ENCODE data around the gene TRAPPC12.

TRAPPC12 gene

GRCh38 chr2:3430172-3430571 lies 50.7 kb downstream of the TRAPPC12 start:
- H3K27me3 ChIP-seq (ENCODE audit: control insufficient read depth in 1 of 2, insufficient read depth in 2 of 2, low read length in 2 of 2): no peaks in the 10 kb centered on the region
- H3K4me1 ChIP-seq (ENCODE audit: control insufficient read depth in 1 of 2, insufficient read depth in 2 of 2, low read length in 2 of 2): no peaks in the 10 kb centered on the region
- no peak overlapping the region for H3K27ac ChIP-seq (ENCODE audit: low read depth, low read length)
- H3K9ac ChIP-seq (ENCODE audit: low read depth in 1 of 2, low read length in 2 of 2): no peak overlapping the region
- H3K9me3 ChIP-seq (ENCODE audit: control insufficient read depth in 1 of 2, low read length in 2 of 2): no peaks in the 10 kb centered on the region
- H3K36me3 ChIP-seq (ENCODE audit: control insufficient read depth in 1 of 2, insufficient read depth in 2 of 2, low read length in 2 of 2): peaks cover 22 to 59% of the 10 kb centered on the region in 2 donors
- no peak overlapping the region for H3K4me3 ChIP-seq (ENCODE audit: low read depth in 1 of 2, low read length in 2 of 2)

GRCh38 chr2:3430740-3431490 lies 51.4 kb downstream of the TRAPPC12 start:
- Histone ChIP-seq H3K4me3 (ENCODE audit: low read depth in 1 of 2, low read length in 2 of 2) (no peak overlapping the region), H3K36me3 (ENCODE audit: control insufficient read depth in 1 of 2, insufficient read depth in 2 of 2, low read length in 2 of 2) (peaks cover 22 to 55% of the 10 kb centered on the region in 2 donors)

GRCh38 chr2:3432067-3432466 lies 52.6 kb downstream of the TRAPPC12 start:
- peaks cover 11 to 45% of the 10 kb centered on the region in 2 donors for H3K36me3 ChIP-seq (ENCODE audit: control insufficient read depth in 1 of 2, insufficient read depth in 2 of 2, low read length in 2 of 2)
- H3K27ac ChIP-seq (ENCODE audit: low read depth, low read length): no peak overlapping the region
- no peaks in the 10 kb centered on the region for H3K9me3 ChIP-seq (ENCODE audit: control insufficient read depth in 1 of 2, low read length in 2 of 2)

More at GRCh38 chr2:3430740-3431490, 51.4 kb downstream of the TRAPPC12 start:
- H3K27me3 ChIP-seq (ENCODE audit: control insufficient read depth in 1 of 2, insufficient read depth in 2 of 2, low read length in 2 of 2): no peaks in the 10 kb centered on the region
- no peaks in the 10 kb centered on the region for H3K9me3 ChIP-seq (ENCODE audit: control insufficient read depth in 1 of 2, low read length in 2 of 2)
- no peak overlapping the region for H3K9ac ChIP-seq (ENCODE audit: low read depth in 1 of 2, low read length in 2 of 2)
- no peak overlapping the region for H3K27ac ChIP-seq (ENCODE audit: low read depth, low read length)
- H3K4me1 ChIP-seq (ENCODE audit: control insufficient read depth in 1 of 2, insufficient read depth in 2 of 2, low read length in 2 of 2): peaks cover 0 to 6% of the 10 kb centered on the region in 2 donors

GRCh38 chr2:3432693-3433338 lies 53.3 kb downstream of the TRAPPC12 start:
- Histone ChIP-seq H3K27ac (ENCODE audit: low read depth, low read length) (no peak overlapping the region), H3K36me3 (ENCODE audit: control insufficient read depth in 1 of 2, insufficient read depth in 2 of 2, low read length in 2 of 2) (peaks cover 11 to 39% of the 10 kb centered on the region in 2 donors), H3K4me1 (ENCODE audit: control insufficient read depth in 1 of 2, insufficient read depth in 2 of 2, low read length in 2 of 2) (peaks cover 0 to 8% of the 10 kb centered on the region in 2 donors), H3K27me3 (ENCODE audit: control insufficient read depth in 1 of 2, insufficient read depth in 2 of 2, low read length in 2 of 2) (no peaks in the 10 kb centered on the region), H3K9ac (ENCODE audit: low read depth in 1 of 2, low read length in 2 of 2) (no peak overlapping the region), H3K4me3 (ENCODE audit: low read depth in 1 of 2, low read length in 2 of 2) (no peak overlapping the region), H3K9me3 (ENCODE audit: control insufficient read depth in 1 of 2, low read length in 2 of 2) (no peaks in the 10 kb centered on the region)

More at GRCh38 chr2:3432067-3432466, 52.6 kb downstream of the TRAPPC12 start:
- no peak overlapping the region for H3K4me3 ChIP-seq (ENCODE audit: low read depth in 1 of 2, low read length in 2 of 2)
- H3K27me3 ChIP-seq (ENCODE audit: control insufficient read depth in 1 of 2, insufficient read depth in 2 of 2, low read length in 2 of 2): no peaks in the 10 kb centered on the region
- H3K9ac ChIP-seq (ENCODE audit: low read depth in 1 of 2, low read length in 2 of 2): no peak overlapping the region
- H3K4me1 ChIP-seq (ENCODE audit: control insufficient read depth in 1 of 2, insufficient read depth in 2 of 2, low read length in 2 of 2): peaks cover 0 to 8% of the 10 kb centered on the region in 2 donors

- Histone ChIP-seq H3K27me3 (ENCODE audit: control insufficient read depth in 1 of 2, insufficient read depth in 2 of 2, low read length in 2 of 2) (no peaks in the 10 kb centered on the region), H3K27ac (ENCODE audit: low read depth, low read length) (no peak overlapping the region), H3K9me3 (ENCODE audit: control insufficient read depth in 1 of 2, low read length in 2 of 2) (no peaks in the 10 kb centered on the region), H3K4me1 (ENCODE audit: control insufficient read depth in 1 of 2, insufficient read depth in 2 of 2, low read length in 2 of 2) (peaks cover 0 to 8% of the 10 kb centered on the region in 2 donors), H3K4me3 (ENCODE audit: low read depth in 1 of 2, low read length in 2 of 2) (no peak overlapping the region), H3K36me3 (ENCODE audit: control insufficient read depth in 1 of 2, insufficient read depth in 2 of 2, low read length in 2 of 2) (peaks cover 11 to 36% of the 10 kb centered on the region in 2 donors), H3K9ac (ENCODE audit: low read depth in 1 of 2, low read length in 2 of 2) (no peak overlapping the region)
Observed at GRCh38 chr2:3433339-3433699, 53.8 kb downstream of the TRAPPC12 start.

GRCh38 chr2:3433776-3434400 lies 54.4 kb downstream of the TRAPPC12 start:
- H3K27ac ChIP-seq (ENCODE audit: low read depth, low read length): no peak overlapping the region
- peaks cover 0 to 8% of the 10 kb centered on the region in 2 donors for H3K4me1 ChIP-seq (ENCODE audit: control insufficient read depth in 1 of 2, insufficient read depth in 2 of 2, low read length in 2 of 2)
- no peak overlapping the region for H3K4me3 ChIP-seq (ENCODE audit: low read depth in 1 of 2, low read length in 2 of 2)
- peaks cover 11 to 35% of the 10 kb centered on the region in 2 donors for H3K36me3 ChIP-seq (ENCODE audit: control insufficient read depth in 1 of 2, insufficient read depth in 2 of 2, low read length in 2 of 2)
- no peaks in the 10 kb centered on the region for H3K27me3 ChIP-seq (ENCODE audit: control insufficient read depth in 1 of 2, insufficient read depth in 2 of 2, low read length in 2 of 2)
- no peaks in the 10 kb centered on the region for H3K9me3 ChIP-seq (ENCODE audit: control insufficient read depth in 1 of 2, low read length in 2 of 2)
- H3K9ac ChIP-seq (ENCODE audit: low read depth in 1 of 2, low read length in 2 of 2): no peak overlapping the region

GRCh38 chr2:3434654-3435053 lies 55.2 kb downstream of the TRAPPC12 start:
- Histone ChIP-seq H3K9ac (ENCODE audit: low read depth in 1 of 2, low read length in 2 of 2) (no peak overlapping the region), H3K4me1 (ENCODE audit: control insufficient read depth in 1 of 2, insufficient read depth in 2 of 2, low read length in 2 of 2) (peaks cover 0 to 8% of the 10 kb centered on the region in 2 donors), H3K27me3 (ENCODE audit: control insufficient read depth in 1 of 2, insufficient read depth in 2 of 2, low read length in 2 of 2) (no peaks in the 10 kb centered on the region), H3K9me3 (ENCODE audit: control insufficient read depth in 1 of 2, low read length in 2 of 2) (no peaks in the 10 kb centered on the region), H3K4me3 (ENCODE audit: low read depth in 1 of 2, low read length in 2 of 2) (no peak overlapping the region), H3K36me3 (ENCODE audit: control insufficient read depth in 1 of 2, insufficient read depth in 2 of 2, low read length in 2 of 2) (peaks cover 11 to 29% of the 10 kb centered on the region in 2 donors), H3K27ac (ENCODE audit: low read depth, low read length) (no peak overlapping the region)

GRCh38 chr2:3435445-3435844 lies 56.0 kb downstream of the TRAPPC12 start:
- Histone ChIP-seq H3K4me1 (ENCODE audit: control insufficient read depth in 1 of 2, insufficient read depth in 2 of 2, low read length in 2 of 2) (peaks cover 0 to 15% of the 10 kb centered on the region in 2 donors), H3K36me3 (ENCODE audit: control insufficient read depth in 1 of 2, insufficient read depth in 2 of 2, low read length in 2 of 2) (peaks cover 6 to 23% of the 10 kb centered on the region in 2 donors), H3K27ac (ENCODE audit: low read depth, low read length) (no peak overlapping the region), H3K27me3 (ENCODE audit: control insufficient read depth in 1 of 2, insufficient read depth in 2 of 2, low read length in 2 of 2) (no peaks in the 10 kb centered on the region), H3K9ac (ENCODE audit: low read depth in 1 of 2, low read length in 2 of 2) (peak overlapping the region in 1 of 2 donors; percentile 8), H3K9me3 (ENCODE audit: control insufficient read depth in 1 of 2, low read length in 2 of 2) (no peaks in the 10 kb centered on the region), H3K4me3 (ENCODE audit: low read depth in 1 of 2, low read length in 2 of 2) (no peak overlapping the region)

- Histone ChIP-seq H3K9ac (ENCODE audit: low read depth in 1 of 2, low read length in 2 of 2) (no peak overlapping the region), H3K27me3 (ENCODE audit: control insufficient read depth in 1 of 2, insufficient read depth in 2 of 2, low read length in 2 of 2) (no peaks in the 10 kb centered on the region), H3K9me3 (ENCODE audit: control insufficient read depth in 1 of 2, low read length in 2 of 2) (no peaks in the 10 kb centered on the region), H3K4me1 (ENCODE audit: control insufficient read depth in 1 of 2, insufficient read depth in 2 of 2, low read length in 2 of 2) (peaks cover 0 to 22% of the 10 kb centered on the region in 2 donors), H3K27ac (ENCODE audit: low read depth, low read length) (no peak overlapping the region), H3K4me3 (ENCODE audit: low read depth in 1 of 2, low read length in 2 of 2) (no peak overlapping the region), H3K36me3 (ENCODE audit: control insufficient read depth in 1 of 2, insufficient read depth in 2 of 2, low read length in 2 of 2) (peaks cover 13 to 19% of the 10 kb centered on the region in 2 donors)
Observed at GRCh38 chr2:3440477-3440876, 61.0 kb downstream of the TRAPPC12 start.

GRCh38 chr2:3441465-3441864 lies 62.0 kb downstream of the TRAPPC12 start:
- Histone ChIP-seq H3K4me3 (ENCODE audit: low read depth in 1 of 2, low read length in 2 of 2) (no peak overlapping the region), H3K9ac (ENCODE audit: low read depth in 1 of 2, low read length in 2 of 2) (no peak overlapping the region), H3K27me3 (ENCODE audit: control insufficient read depth in 1 of 2, insufficient read depth in 2 of 2, low read length in 2 of 2) (no peaks in the 10 kb centered on the region), H3K36me3 (ENCODE audit: control insufficient read depth in 1 of 2, insufficient read depth in 2 of 2, low read length in 2 of 2) (peaks cover 21 to 29% of the 10 kb centered on the region in 2 donors), H3K27ac (ENCODE audit: low read depth, low read length) (no peak overlapping the region), H3K9me3 (ENCODE audit: control insufficient read depth in 1 of 2, low read length in 2 of 2) (no peaks in the 10 kb centered on the region), H3K4me1 (ENCODE audit: control insufficient read depth in 1 of 2, insufficient read depth in 2 of 2, low read length in 2 of 2) (peaks cover 0 to 16% of the 10 kb centered on the region in 2 donors)
